ENCODE data around the gene MFSD1. TPM values are rescaled to one million over a fixed set of nuclear protein-coding genes. Genes with fewer than 3 reads are reported as not detected.

MFSD1 gene
- total RNA-seq, 2 experiments from 2014 or later: 26.0 to 27.3 TPM

GRCh38 chr3:158846803-158847451, 45.1 kb downstream of the MFSD1 start:
- intact Hi-C loops (cut with micrococcal nuclease; ENCODE audit: unreplicated experiment): loop anchor here (1.0 kb wide), 1 partner anchor 413 kb away; no protein-coding TSS in a partner anchor
- DNase-seq (ENCODE audit: low spot score): no peak
- H3K79me2 ChIP-seq (ENCODE audit: insufficient read depth, low read depth, low read length): no peaks in the 10 kb centered on the region
- no peak overlapping the region for H3K4me2 ChIP-seq (ENCODE audit: low read length)
- no peaks in the 10 kb centered on the region for H3K9me2 ChIP-seq (ENCODE audit: insufficient read depth, low read length)
- no peak overlapping the region for H3K27ac ChIP-seq (ENCODE audit: low read depth, low read length, poor library complexity, severe bottlenecking)
- no peaks in the 10 kb centered on the region for H3K36me3 ChIP-seq (ENCODE audit: insufficient read depth, low read length)
- no peaks in the 10 kb centered on the region for H3K4me1 ChIP-seq (ENCODE audit: insufficient read depth, low read length, poor library complexity, severe bottlenecking)
- H2AFZ ChIP-seq (ENCODE audit: low read length): no peak overlapping the region
- BruUV-seq (replicated peaks): no TSS peak
- ChIA-PET CTCF (ENCODE audit: unreplicated experiment) (no interaction called here), POLR2A (interaction anchor here (0.5 to 1.0 kb wide), 2 partner anchors 413 to 700 kb away, joined by 3 read pairs; no protein-coding TSS in a partner anchor)
- no peaks in the 10 kb centered on the region for H3K9me3 ChIP-seq (ENCODE audit: low read length)
- H4K20me1 ChIP-seq (ENCODE audit: insufficient read depth, low read length): no peaks in the 10 kb centered on the region
- TF ChIP-seq EZH2phosphoT487 (IDR thresholded peaks at IDR 0.05; ENCODE audit: borderline replicate concordance, low read depth, low read length): no peak
- TF ChIP-seq CTCF (conservative IDR thresholded peaks at IDR 0.05; ENCODE audit: low read length): no peak
- no peak overlapping the region for H3K4me3 ChIP-seq (ENCODE audit: low read depth, low read length, poor library complexity, severe bottlenecking)

GRCh38 chr3:158847452-158847821, 45.6 kb downstream of the MFSD1 start:
- TF ChIP-seq CTCF (conservative IDR thresholded peaks at IDR 0.05; ENCODE audit: low read length): no peak
- TF ChIP-seq EZH2phosphoT487 (IDR thresholded peaks at IDR 0.05; ENCODE audit: borderline replicate concordance, low read depth, low read length): no peak
- Histone ChIP-seq H3K9me2 (ENCODE audit: insufficient read depth, low read length) (no peaks in the 10 kb centered on the region), H3K9me3 (ENCODE audit: low read length) (no peaks in the 10 kb centered on the region), H3K79me2 (ENCODE audit: insufficient read depth, low read depth, low read length) (no peaks in the 10 kb centered on the region), H3K4me3 (ENCODE audit: low read depth, low read length, poor library complexity, severe bottlenecking) (no peak overlapping the region), H2AFZ (ENCODE audit: low read length) (no peak overlapping the region), H4K20me1 (ENCODE audit: insufficient read depth, low read length) (no peaks in the 10 kb centered on the region), H3K27ac (ENCODE audit: low read depth, low read length, poor library complexity, severe bottlenecking) (no peak overlapping the region), H3K4me2 (ENCODE audit: low read length) (no peak overlapping the region), H3K36me3 (ENCODE audit: insufficient read depth, low read length) (no peaks in the 10 kb centered on the region), H3K4me1 (ENCODE audit: insufficient read depth, low read length, poor library complexity, severe bottlenecking) (no peaks in the 10 kb centered on the region)
- no peak for DNase-seq (ENCODE audit: low spot score)
- no TSS peak for BruUV-seq (replicated peaks)
- POLR2A ChIA-PET: interaction anchor here (1.0 kb wide), 1 partner anchor 413 kb away, joined by 3 read pairs; no protein-coding TSS in a partner anchor
- intact Hi-C loops (cut with micrococcal nuclease; ENCODE audit: unreplicated experiment): loop anchor here (1.0 kb wide), 1 partner anchor 413 kb away; no protein-coding TSS in a partner anchor
- CTCF ChIA-PET (ENCODE audit: unreplicated experiment): no interaction called here

GRCh38 chr3:158847885-158848284, 46.0 kb downstream of the MFSD1 start:
- no peak overlapping the region for H3K27ac ChIP-seq (ENCODE audit: low read depth, low read length, poor library complexity, severe bottlenecking)
- no peak overlapping the region for H2AFZ ChIP-seq (ENCODE audit: low read length)
- ChIA-PET CTCF (ENCODE audit: unreplicated experiment) (no interaction called here), POLR2A (interaction anchor here (1.0 kb wide), 1 partner anchor 412 kb away, joined by 3 read pairs; no protein-coding TSS in a partner anchor)
- H3K9me3 ChIP-seq (ENCODE audit: low read length): no peaks in the 10 kb centered on the region
- H3K36me3 ChIP-seq (ENCODE audit: insufficient read depth, low read length): no peaks in the 10 kb centered on the region
- no peak for DNase-seq (ENCODE audit: low spot score)
- no peak overlapping the region for H3K4me2 ChIP-seq (ENCODE audit: low read length)
- BruUV-seq (replicated peaks): no TSS peak
- no peaks in the 10 kb centered on the region for H3K79me2 ChIP-seq (ENCODE audit: insufficient read depth, low read depth, low read length)
- H3K4me1 ChIP-seq (ENCODE audit: insufficient read depth, low read length, poor library complexity, severe bottlenecking): no peaks in the 10 kb centered on the region
- H4K20me1 ChIP-seq (ENCODE audit: insufficient read depth, low read length): no peaks in the 10 kb centered on the region
- no peaks in the 10 kb centered on the region for H3K9me2 ChIP-seq (ENCODE audit: insufficient read depth, low read length)
- intact Hi-C loops (cut with micrococcal nuclease; ENCODE audit: unreplicated experiment): loop anchor here (1.0 kb wide), 1 partner anchor 412 kb away; no protein-coding TSS in a partner anchor
- no peak overlapping the region for H3K4me3 ChIP-seq (ENCODE audit: low read depth, low read length, poor library complexity, severe bottlenecking)
- TF ChIP-seq EZH2phosphoT487 (IDR thresholded peaks at IDR 0.05; ENCODE audit: borderline replicate concordance, low read depth, low read length) (no peak), CTCF (conservative IDR thresholded peaks at IDR 0.05; ENCODE audit: low read length) (no peak)
